C4-2B (cell line): ENCODE results near the gene LYPD6.

Experiments used
- H3K27ac ChIP-seq: fragments of 450-650 bp; 2 replicates; pipeline ENCODE4 v1.5.1; 2017
- CTCF ChIP-seq: fragments of 450-650 bp; conservative IDR thresholded peaks from 2 replicates; pipeline ENCODE4 v1.5.1; 2017; ENCODE audit warnings: mild to moderate bottlenecking
- ZFX ChIP-seq: fragments of 450-650 bp; IDR thresholded peaks from 2 replicates; pipeline ENCODE4 v1.6.1; 2017

Gene LYPD6

GRCh38 chr2:149513461-149513860, 183.1 kb downstream of the LYPD6 start:
- H3K27ac ChIP-seq = no peak overlapping the region
- TF ChIP-seq CTCF (no peak), ZFX (no peak)
